ENCODE measurements around the gene DPEP1. TPM values are rescaled to one million over a fixed set of nuclear protein-coding genes. Genes with fewer than 3 reads are reported as not detected.
"Not testable (repeated sequence)": the region's sequence is repeated elsewhere in the genome, so short reads cannot be mapped to it uniquely, and the experiment has no call there.

The DPEP1 gene
- total RNA-seq, 3 donors from 2014 or later = not detected

DNA sequence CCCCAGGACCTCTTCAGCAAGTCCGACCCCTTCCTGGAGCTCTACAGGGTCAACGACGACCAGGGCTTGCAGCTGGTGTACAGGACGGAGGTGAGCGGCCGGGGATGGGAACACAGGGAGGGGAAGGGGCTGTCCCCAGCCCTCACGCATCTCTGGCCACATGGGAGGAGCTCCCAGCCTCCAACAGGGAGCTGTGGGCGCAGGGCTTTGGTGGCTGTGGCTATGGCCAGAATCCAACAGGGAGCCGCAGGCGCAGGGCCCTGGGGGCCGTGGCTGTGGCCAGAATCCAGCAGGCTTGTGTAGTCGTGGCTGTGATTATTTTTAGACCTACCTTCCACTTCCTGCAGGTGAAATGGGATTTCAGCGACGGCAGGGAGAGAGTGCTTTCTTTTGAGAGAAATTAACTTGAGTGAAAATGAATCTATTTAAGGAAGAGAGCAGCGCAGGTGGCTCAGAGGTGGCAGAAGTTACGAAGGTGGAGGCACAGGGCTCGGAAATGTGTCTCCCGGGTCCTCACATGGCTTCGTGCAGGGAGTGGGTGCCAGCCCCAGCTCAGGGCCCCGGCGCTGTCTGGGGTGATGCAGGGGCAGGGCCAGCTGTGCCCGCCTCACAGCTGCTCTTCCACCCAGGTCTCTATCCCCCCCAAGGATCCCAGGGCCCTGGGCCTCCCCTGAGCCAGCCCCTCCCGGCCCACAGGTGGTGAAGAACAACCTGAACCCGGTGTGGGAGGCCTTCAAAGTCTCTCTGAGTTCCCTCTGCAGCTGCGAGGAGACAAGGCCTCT is 28.5 kb upstream of the DPEP1 start:
- Mint-ChIP-seq H3K9me3 (no peaks in the 10 kb centered on the region), H3K4me1 (ENCODE audit: low read depth) (no peaks in the 10 kb centered on the region), H3K27me3 (ENCODE audit: low read depth) (no peaks in the 10 kb centered on the region), H3K36me3 (ENCODE audit: insufficient read depth) (no peaks in the 10 kb centered on the region), H3K4me3 (no peak overlapping the region)
- DNase-seq (no peak), ATAC-seq (no peak)

DNA sequence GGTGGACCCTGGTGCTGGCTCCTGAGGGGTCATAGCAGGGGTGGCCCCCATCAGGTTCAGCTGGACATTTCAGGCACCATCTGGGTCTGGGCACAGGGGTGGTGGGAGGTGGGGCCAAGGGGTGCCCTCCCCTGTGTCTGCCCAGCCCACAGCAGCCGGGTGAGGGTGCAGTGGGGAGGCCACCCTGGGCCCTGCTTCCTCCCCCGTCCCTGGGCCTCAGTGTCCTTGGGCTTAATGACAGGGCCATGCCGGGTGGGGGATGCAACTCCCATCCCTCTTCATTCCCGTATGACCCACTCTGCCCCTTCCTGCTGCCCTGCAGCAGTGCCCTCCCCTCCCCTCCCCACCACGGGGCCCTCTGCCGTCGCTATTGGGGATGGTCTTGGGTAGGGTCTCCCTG is 27.2 kb upstream of the DPEP1 start:
- Mint-ChIP-seq H3K9me3 (no peaks in the 10 kb centered on the region), H3K4me3 (no peak overlapping the region), H3K27me3 (ENCODE audit: low read depth) (no peaks in the 10 kb centered on the region), H3K36me3 (ENCODE audit: insufficient read depth) (no peaks in the 10 kb centered on the region), H3K4me1 (ENCODE audit: low read depth) (no peaks in the 10 kb centered on the region)
- DNase-seq (no peak), ATAC-seq (no peak)

DNA sequence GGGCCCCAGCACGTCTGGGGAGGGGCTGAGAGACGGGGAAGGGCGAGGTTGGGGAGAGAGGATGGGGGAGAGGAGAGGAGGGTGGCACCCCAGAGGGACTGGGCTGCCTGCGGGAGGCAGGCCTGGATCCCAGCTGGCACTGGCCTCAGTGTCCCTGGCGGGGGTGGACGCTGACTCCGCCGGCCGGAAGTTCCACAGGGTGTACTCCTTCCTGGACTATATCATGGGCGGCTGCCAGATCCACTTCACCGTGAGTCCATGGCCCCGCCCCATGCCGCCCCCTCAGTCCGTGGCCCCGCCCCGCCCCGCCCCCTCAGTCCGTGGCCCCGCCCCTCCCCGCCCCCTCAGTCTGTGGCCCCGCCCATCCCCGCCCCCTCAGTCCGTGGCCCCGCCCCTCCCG is 26.6 kb upstream of the DPEP1 start:
- Mint-ChIP-seq H3K4me1 (ENCODE audit: low read depth) (no peaks in the 10 kb centered on the region), H3K4me3 (no peak overlapping the region), H3K36me3 (ENCODE audit: insufficient read depth) (no peaks in the 10 kb centered on the region), H3K9me3 (no peaks in the 10 kb centered on the region), H3K27me3 (ENCODE audit: low read depth) (no peaks in the 10 kb centered on the region)
- ATAC-seq (peak; percentile 31 to 42), DNase-seq (no peak)

DNA sequence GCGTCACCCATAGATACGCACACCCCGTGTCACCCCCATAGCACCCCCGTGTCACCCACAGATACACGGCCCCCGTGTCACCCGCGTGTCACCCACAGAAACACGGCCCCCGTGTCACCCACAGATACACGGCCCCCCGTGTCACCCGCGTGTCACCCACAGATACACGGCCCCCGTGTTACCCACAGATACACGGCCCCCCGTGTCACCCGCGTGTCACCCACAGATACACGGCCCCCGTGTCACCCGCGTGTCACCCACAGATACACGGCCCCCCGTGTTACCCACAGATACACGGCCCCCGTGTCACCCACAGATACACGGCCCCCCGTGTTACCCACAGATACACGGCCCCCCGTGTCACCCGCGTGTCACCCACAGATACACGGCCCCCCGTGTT is 25.8 kb upstream of the DPEP1 start:
- H3K27me3 Mint-ChIP-seq (ENCODE audit: low read depth); H3K9me3 Mint-ChIP-seq; H3K4me3 Mint-ChIP-seq; ATAC-seq; H3K4me1 Mint-ChIP-seq (ENCODE audit: low read depth); H3K36me3 Mint-ChIP-seq (ENCODE audit: insufficient read depth); DNase-seq: not testable (repeated sequence)

DNA sequence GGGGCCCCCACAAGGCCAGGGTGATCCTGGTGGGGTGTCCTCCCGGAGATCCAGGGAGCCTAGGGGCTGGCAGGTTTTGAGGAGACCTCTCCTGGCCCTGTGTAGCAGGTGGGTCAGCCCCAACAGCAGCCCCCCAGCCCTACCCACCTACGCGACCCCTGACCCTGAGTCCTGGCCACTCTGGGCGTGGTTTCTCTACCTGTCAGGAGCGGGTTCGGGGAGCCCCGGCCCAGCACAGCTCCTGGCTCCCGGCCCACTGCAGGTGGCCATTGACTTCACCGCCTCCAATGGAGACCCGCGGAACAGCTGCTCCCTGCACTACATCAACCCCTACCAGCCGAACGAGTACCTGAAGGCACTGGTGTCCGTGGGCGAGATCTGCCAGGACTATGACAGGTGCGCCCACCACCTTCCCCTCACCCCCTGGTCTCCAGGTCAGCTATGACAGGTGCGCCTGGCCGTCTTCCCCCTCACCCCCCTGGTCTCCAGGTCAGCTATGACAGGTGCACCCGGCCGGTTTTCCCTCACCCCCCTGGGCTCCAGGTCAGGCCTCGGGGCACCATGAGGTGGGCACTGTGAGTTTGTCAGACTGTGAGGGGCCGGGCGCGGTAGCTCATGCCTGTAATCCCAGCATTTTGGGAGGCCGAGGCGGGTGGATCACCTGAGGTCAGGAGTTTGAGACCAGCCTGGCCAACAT is 24.9 kb upstream of the DPEP1 start:
- ATAC-seq (no peak), DNase-seq (no peak)
- Mint-ChIP-seq H3K9me3 (no peaks in the 10 kb centered on the region), H3K36me3 (ENCODE audit: insufficient read depth) (no peaks in the 10 kb centered on the region), H3K4me1 (ENCODE audit: low read depth) (peaks cover 3% of the 10 kb centered on the region), H3K4me3 (no peak overlapping the region), H3K27me3 (ENCODE audit: low read depth) (no peaks in the 10 kb centered on the region)

DNA sequence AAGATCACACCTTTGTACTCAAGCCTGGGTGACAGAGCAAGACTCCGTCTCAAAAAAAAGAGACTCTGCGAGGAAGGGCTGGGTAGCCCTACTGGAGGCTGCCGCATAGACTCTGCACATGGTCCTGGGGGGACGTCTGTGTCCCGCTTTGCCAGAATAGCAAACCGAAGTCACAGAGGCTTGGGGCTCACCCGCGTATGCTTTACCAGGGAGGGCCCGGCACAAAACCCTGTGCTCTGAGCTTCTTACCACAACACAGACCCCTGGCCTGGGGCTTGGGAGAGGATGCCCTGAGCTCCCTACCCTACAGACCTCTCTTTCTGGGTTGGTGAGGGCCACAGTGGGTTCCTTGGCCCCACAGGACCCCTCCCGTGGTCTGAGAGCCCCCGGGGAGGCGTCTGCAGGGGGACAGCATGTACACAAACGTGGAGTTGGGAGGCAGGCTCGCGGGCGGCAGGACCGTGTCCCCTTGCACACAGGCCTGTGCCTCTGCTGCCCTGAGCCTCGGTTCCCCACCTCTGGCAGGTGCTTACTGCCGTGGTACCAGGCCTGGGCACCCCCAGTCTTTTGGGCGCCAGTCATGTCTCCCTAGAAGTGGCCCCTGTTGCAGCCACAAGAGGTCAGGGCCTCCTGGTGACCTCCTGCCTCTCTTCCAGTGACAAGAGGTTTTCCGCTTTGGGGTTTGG is 24.1 kb upstream of the DPEP1 start:
- DNase-seq (no peak), ATAC-seq (no peak)
- peaks cover 11% of the 10 kb centered on the region for H3K4me1 Mint-ChIP-seq (ENCODE audit: low read depth)
- H3K9me3 Mint-ChIP-seq = no peaks in the 10 kb centered on the region
- H3K36me3 Mint-ChIP-seq (ENCODE audit: insufficient read depth) = no peaks in the 10 kb centered on the region
- no peak overlapping the region for H3K4me3 Mint-ChIP-seq
- no peaks in the 10 kb centered on the region for H3K27me3 Mint-ChIP-seq (ENCODE audit: low read depth)

DNA sequence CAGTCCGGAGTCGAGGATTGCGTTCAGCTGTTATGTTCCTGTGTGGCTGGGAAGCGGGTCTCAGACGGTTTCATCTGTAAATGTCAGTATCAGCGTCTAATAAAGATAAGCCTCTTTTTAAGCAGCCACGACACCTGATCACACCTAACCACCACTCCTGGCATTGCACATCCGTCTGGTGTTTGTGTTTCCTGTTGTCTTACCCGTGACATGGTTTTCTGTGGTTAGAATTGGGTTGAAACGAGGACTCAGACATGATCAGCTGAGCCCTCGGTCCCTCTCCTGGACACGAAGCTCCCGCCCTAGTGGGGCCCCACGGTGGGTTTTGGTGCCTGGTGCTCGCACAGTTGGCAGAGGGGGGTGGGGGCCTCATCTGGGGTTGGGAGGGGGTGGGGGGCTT is 19.6 kb upstream of the DPEP1 start:
- Mint-ChIP-seq H3K4me1 (ENCODE audit: low read depth) (peaks cover 11% of the 10 kb centered on the region), H3K9me3 (no peaks in the 10 kb centered on the region), H3K4me3 (no peak overlapping the region), H3K36me3 (ENCODE audit: insufficient read depth) (no peaks in the 10 kb centered on the region), H3K27me3 (ENCODE audit: low read depth) (no peaks in the 10 kb centered on the region)
- DNase-seq (no peak), ATAC-seq (peak; percentile 58 to 70)

DNA sequence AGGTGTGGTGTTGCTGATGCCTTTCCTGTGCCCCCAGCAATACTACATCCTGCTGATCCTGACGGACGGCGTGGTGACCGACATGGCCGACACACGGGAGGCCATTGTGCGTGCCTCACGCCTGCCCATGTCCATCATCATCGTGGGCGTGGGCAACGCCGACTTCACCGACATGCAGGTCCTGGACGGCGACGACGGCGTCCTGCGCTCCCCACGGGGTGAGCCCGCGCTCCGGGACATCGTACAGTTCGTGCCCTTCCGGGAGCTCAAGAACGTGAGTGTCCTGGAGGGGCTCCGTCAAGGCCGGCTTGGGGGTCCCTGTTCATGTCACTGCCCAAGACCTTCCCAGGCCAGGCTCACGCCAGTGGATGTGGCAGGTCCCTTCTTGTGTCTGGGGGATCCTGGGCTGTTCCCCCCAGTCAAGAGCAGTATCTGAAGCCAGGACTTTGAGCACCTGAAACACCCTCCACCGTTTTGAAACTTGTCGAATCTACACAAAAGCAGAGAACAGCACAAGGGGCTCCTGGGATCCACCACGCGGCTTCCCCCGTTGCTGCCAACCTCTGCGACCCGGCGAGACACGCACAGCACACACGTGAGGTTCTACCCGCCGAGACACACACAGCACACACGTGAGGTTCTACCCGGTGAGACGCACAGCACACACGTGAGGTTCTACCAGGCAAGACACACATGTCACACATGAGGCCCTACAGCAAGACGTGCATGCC is 17.9 kb upstream of the DPEP1 start:
- H3K27me3 Mint-ChIP-seq (ENCODE audit: low read depth) = no peaks in the 10 kb centered on the region
- DNase-seq (no peak), ATAC-seq (no peak)
- H3K36me3 Mint-ChIP-seq (ENCODE audit: insufficient read depth) = no peaks in the 10 kb centered on the region
- no peak overlapping the region for H3K4me3 Mint-ChIP-seq
- no peaks in the 10 kb centered on the region for H3K9me3 Mint-ChIP-seq
- peaks cover 14% of the 10 kb centered on the region for H3K4me1 Mint-ChIP-seq (ENCODE audit: low read depth)

DNA sequence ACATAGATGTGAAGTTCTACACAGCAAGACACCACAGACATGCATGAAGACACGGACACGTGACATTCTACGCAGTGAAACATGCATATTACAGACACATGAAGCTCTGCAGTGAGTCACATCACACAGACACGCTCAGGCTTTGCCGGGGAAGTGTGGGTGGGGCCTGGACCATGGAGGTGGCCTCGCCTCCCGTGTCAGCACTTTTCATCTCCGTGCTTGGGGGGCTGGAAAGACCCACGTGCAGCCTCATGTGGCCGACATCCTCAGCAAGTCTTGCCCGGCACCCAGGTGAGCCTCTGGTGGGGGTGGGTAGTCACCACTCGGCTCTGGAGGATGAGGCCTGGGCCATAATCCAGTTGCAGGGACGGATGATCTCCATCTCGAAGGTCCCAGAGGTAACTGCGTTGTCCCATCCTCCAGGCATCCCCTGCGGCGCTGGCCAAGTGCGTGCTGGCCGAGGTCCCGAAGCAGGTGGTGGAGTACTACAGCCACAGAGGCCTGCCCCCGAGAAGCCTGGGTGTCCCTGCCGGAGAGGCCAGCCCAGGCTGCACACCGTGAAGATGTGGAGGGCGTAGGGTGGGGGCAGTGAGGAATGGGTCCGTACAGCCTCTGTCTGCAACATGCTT is 17.3 kb upstream of the DPEP1 start:
- no peak for ATAC-seq

DNA sequence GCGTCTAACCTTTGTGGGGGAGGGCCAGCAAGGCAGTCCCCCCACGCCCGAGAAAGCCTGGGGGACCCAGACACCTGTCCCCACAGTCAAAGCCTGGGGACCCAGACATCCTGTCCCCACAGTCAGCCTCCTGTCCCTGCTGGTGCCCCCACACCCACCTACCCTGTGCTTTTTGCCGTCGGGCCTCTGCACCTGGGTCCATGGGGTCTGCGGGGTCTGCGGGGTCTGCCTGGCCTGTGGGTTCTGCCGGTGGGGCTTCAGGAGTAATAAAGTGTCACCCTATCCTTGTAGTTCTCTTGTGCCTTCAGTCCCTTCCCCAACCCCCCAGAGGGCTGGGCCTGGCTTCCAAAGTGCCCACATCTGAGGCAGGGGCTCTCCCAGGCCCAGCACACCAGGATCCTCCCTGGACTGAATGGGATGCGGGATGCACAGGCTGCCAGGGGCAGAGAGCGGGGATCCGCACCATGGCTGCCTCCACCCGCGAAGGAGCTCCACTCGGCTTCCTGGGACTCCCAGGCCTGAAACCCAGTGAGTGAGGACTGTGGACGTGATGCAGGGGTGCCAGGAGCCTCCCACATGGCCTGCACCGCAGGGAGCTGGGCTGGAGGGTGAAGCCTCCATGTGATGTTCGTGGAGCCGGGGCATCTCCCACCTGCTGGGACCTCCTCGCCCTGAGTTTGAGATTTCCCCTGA is 16.3 kb upstream of the DPEP1 start:
- peaks cover 17% of the 10 kb centered on the region for H3K4me1 Mint-ChIP-seq (ENCODE audit: low read depth)
- H3K9me3 Mint-ChIP-seq = no peaks in the 10 kb centered on the region
- H3K4me3 Mint-ChIP-seq = no peak overlapping the region
- DNase-seq (no peak), ATAC-seq (no peak)
- H3K36me3 Mint-ChIP-seq (ENCODE audit: insufficient read depth) = no peaks in the 10 kb centered on the region
- no peaks in the 10 kb centered on the region for H3K27me3 Mint-ChIP-seq (ENCODE audit: low read depth)

More for the DNA sequence above, 17.3 kb upstream of the DPEP1 start:
- DNase-seq = no peak
- Mint-ChIP-seq H3K27me3 (ENCODE audit: low read depth) (no peaks in the 10 kb centered on the region), H3K9me3 (no peaks in the 10 kb centered on the region), H3K4me1 (ENCODE audit: low read depth) (peaks cover 14% of the 10 kb centered on the region), H3K4me3 (no peak overlapping the region), H3K36me3 (ENCODE audit: insufficient read depth) (no peaks in the 10 kb centered on the region)

DNA sequence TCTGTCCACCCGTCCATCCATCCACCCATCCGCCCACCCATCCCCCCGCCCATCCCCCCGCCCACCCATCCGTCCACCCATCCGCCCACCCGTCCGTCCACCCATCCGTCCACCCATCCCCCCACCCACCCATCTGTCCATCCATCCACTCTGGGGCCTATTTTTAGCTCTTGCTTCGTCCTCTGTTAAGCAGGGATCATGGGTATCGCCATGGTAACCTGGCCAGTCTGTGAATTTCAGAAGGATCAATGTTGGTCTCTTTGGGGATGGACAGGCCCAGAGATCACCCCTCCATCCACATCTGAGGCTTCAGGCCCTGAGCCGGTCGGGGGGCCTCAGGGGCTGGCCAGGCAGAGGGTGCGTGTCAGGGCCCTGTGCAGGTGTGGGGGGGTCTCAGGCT is 15.2 kb upstream of the DPEP1 start:
- Mint-ChIP-seq H3K27me3 (ENCODE audit: low read depth) (peaks cover 4% of the 10 kb centered on the region), H3K36me3 (ENCODE audit: insufficient read depth) (no peaks in the 10 kb centered on the region), H3K9me3 (no peaks in the 10 kb centered on the region), H3K4me1 (ENCODE audit: low read depth) (peaks cover 28% of the 10 kb centered on the region), H3K4me3 (no peak overlapping the region)
- DNase-seq (no peak), ATAC-seq (no peak)

DNA sequence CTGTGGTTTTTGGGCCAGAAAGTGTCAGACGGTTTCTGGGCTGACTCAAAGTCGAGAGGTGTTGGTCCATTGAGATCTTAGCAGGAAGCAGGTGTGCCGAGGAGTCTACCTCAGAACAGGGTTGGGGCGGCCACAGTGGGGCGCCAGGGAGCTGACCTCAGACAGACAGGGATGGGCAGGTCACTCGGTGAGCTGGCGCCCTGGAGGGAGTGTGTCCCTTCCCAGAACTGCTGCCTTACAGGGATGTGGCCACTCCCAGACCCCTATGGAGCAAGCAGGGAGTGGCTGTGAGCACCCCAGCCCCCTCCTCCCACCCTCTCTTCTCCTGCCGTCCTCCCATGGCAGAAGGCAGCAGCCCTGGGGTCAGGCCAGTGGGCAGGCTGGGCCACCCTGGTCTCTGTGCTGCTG is 14.0 kb upstream of the DPEP1 start:
- ATAC-seq (no peak), DNase-seq (no peak)
- H3K9me3 Mint-ChIP-seq = no peaks in the 10 kb centered on the region
- H3K4me1 Mint-ChIP-seq (ENCODE audit: low read depth) = peaks cover 16% of the 10 kb centered on the region
- peaks cover 4% of the 10 kb centered on the region for H3K27me3 Mint-ChIP-seq (ENCODE audit: low read depth)
- H3K4me3 Mint-ChIP-seq = no peak overlapping the region
- H3K36me3 Mint-ChIP-seq (ENCODE audit: insufficient read depth) = no peaks in the 10 kb centered on the region

DNA sequence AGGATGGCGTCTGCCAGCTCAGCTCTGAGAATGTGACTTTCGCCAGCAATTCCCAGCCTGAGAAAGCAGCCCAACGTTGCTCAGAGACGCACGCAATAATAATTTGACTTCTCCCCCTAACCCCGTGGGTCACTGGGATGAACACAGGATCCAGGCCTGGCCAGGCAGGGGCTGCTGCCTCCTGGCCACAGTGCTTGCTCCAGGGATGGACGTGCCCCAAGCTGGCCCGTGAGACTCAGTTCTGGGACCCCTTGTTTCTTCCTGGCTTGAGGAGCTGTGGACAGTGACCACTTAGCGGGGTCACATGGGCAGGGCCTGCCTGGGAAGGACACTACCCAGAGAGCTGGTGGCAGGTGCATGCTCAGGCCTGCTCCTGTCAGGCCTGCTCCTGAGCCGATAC is 13.5 kb upstream of the DPEP1 start:
- DNase-seq = no peak
- no peaks in the 10 kb centered on the region for H3K36me3 Mint-ChIP-seq (ENCODE audit: insufficient read depth)
- peaks cover 16% of the 10 kb centered on the region for H3K4me1 Mint-ChIP-seq (ENCODE audit: low read depth)
- no peaks in the 10 kb centered on the region for H3K9me3 Mint-ChIP-seq
- ATAC-seq = no peak
- peaks cover 4% of the 10 kb centered on the region for H3K27me3 Mint-ChIP-seq (ENCODE audit: low read depth)
- H3K4me3 Mint-ChIP-seq = no peak overlapping the region
